GM12878 (cell line): ENCODE measurements around the gene BEST2. TPM values are rescaled to one million over a fixed set of nuclear protein-coding genes. Genes with fewer than 3 reads are reported as not detected.

Experiments used
- BACH1 ChIP-seq: fragments of 450-650 bp; IDR thresholded peaks from 2 replicates; pipeline ENCODE4 v1.6.1; 2017; ENCODE audit warnings: mild to moderate bottlenecking, borderline replicate concordance
- BCL11A ChIP-seq: IDR thresholded peaks from 2 replicates; pipeline ENCODE4 v1.6.1; 2011; ENCODE audit warnings: low read depth, low read length
- CREM ChIP-seq: IDR thresholded peaks from 2 replicates; pipeline ENCODE4 v1.6.1; 2014; ENCODE audit warnings: antibody characterized with exemption, low read depth
- ETV6 ChIP-seq, 2 experiments: fragments of 450-650 bp in 1 of 2; IDR thresholded peaks in 1 of 2; conservative IDR thresholded peaks in 1 of 2; 2 replicates each; pipeline ENCODE4 v1.6.1; 2014; ENCODE audit warnings: antibody characterized with exemption in 1 of 2, borderline replicate concordance in 1 of 2, low read depth in 1 of 2, mild to moderate bottlenecking in 1 of 2, moderate library complexity in 1 of 2
- HCFC1 ChIP-seq: fragments of 150-350 bp; IDR thresholded peaks from 2 replicates; pipeline ENCODE4 v1.6.1; 2014; ENCODE audit warnings: low read length
- HDAC2 ChIP-seq: fragments of 200-600 bp; sonication (generic); IDR thresholded peaks from 2 replicates; pipeline ENCODE4 v1.6.1; 2017
- IKZF1 ChIP-seq: fragments of 450-650 bp; conservative IDR thresholded peaks from 2 replicates; pipeline ENCODE4 v1.6.1; 2017; ENCODE audit warnings: antibody characterized with exemption, mild to moderate bottlenecking
- IRF4 ChIP-seq: IDR thresholded peaks from 2 replicates; pipeline ENCODE4 v1.6.1; 2011; ENCODE audit warnings: low read depth, low read length
- MLLT1 ChIP-seq: fragments of 450-650 bp; IDR thresholded peaks from 2 replicates; pipeline ENCODE4 v1.6.1; 2016; ENCODE audit warnings: mild to moderate bottlenecking
- MYB ChIP-seq: fragments of 150-350 bp; IDR thresholded peaks from 2 replicates; pipeline ENCODE4 v1.6.1; 2014; ENCODE audit warnings: mild to moderate bottlenecking, low read depth, low read length, borderline replicate concordance
- NR2C2 ChIP-seq: IDR thresholded peaks from 2 replicates; pipeline ENCODE4 v1.6.1; 2011; ENCODE audit warnings: borderline replicate concordance, low read depth; ENCODE audit not compliant: control insufficient read depth, insufficient read length
- PAX8 ChIP-seq: fragments of 450-650 bp; IDR thresholded peaks from 2 replicates; pipeline ENCODE4 v1.6.1; 2017; ENCODE audit warnings: mild to moderate bottlenecking, moderate library complexity
- RELB ChIP-seq: fragments of 450-650 bp; IDR thresholded peaks from 2 replicates; pipeline ENCODE4 v1.6.1; 2017; ENCODE audit warnings: low read depth, mild to moderate bottlenecking, moderate library complexity
- RUNX3 ChIP-seq: IDR thresholded peaks from 2 replicates; pipeline ENCODE4 v1.6.1; 2012; ENCODE audit warnings: low read length, inconsistent platforms
- SIN3A ChIP-seq: IDR thresholded peaks from 2 replicates; pipeline ENCODE4 v1.6.1; 2012; ENCODE audit warnings: low read depth, low read length, improper control_type of control experiment
- SMAD1 ChIP-seq: fragments of 450-650 bp; IDR thresholded peaks from 2 replicates; pipeline ENCODE4 v1.6.1; 2018; ENCODE audit warnings: mild to moderate bottlenecking, low read depth; ENCODE audit not compliant: partially characterized antibody
- STAT3 ChIP-seq: IDR thresholded peaks from 2 replicates; pipeline ENCODE4 v1.6.1; 2011; ENCODE audit warnings: low read depth, low read length, improper control_type of control experiment
- TCF12 ChIP-seq: IDR thresholded peaks from 2 replicates; pipeline ENCODE4 v1.6.1; 2011; ENCODE audit warnings: low read depth, mild to moderate bottlenecking, low read length
- YY1 ChIP-seq: IDR thresholded peaks from 2 replicates; pipeline ENCODE4 v1.6.1; 2011; ENCODE audit warnings: low read depth, mild to moderate bottlenecking, low read length
- ZNF384 ChIP-seq: IDR thresholded peaks from 2 replicates; pipeline ENCODE4 v1.6.1; 2012; ENCODE audit warnings: low read depth, mild to moderate bottlenecking, low read length, improper control_type of control experiment, borderline replicate concordance
- ZNF592 ChIP-seq: fragments of 450-650 bp; IDR thresholded peaks from 2 replicates; pipeline ENCODE4 v1.6.1; 2017; ENCODE audit warnings: mild to moderate bottlenecking, moderate library complexity
- polyA plus RNA-seq, 11 experiments: library from polyadenylated mRNA; depleted of rRNA in 4 of 11; unstranded in 6 of 11; stranded (reverse) in 5 of 11; fragments of >200 nt; fragmentation: Nextera tagmentation in 4 of 11; fragmentation: Illumina TruSeq in 1 of 11; extraction: Ambion mirVana in 4 of 11; extraction: Trizol in 1 of 11; gene quantifications; 1 replicate in 1 of 11; 2 replicates in 10 of 11; pipeline versions ENCODE4 v1.2.1 to v1.2.3, GENCODE V29; 2011 to 2016; ENCODE audit warnings: inconsistent platforms in 2 of 11, missing spikeins in 2 of 11, low read depth in 1 of 11
- total RNA-seq, 4 experiments: library from RNA; depleted of rRNA in 3 of 4; stranded (reverse); fragments of >200 nt in 3 of 4; fragmentation: Illumina TruSeq in 1 of 4; extraction: Trizol in 1 of 4; gene quantifications; 2 replicates each; pipeline versions ENCODE4 v1.2.1 to v1.2.3, GENCODE V29; 2013 to 2021
- TF ChIP-seq, protein P1 (sequence below): fragments of 450-650 bp; formaldehyde crosslinking; IDR thresholded peaks from 2 replicates; pipeline ENCODE4 v1.4.0; 2022; ENCODE audit warnings: mild to moderate bottlenecking, moderate library complexity

Gene BEST2
- total and polyA plus RNA-seq, 10 of the 15 experiments (the other 5 are each of a cell fraction or from before 2014, with no cell fraction given) = not detected

DNA sequence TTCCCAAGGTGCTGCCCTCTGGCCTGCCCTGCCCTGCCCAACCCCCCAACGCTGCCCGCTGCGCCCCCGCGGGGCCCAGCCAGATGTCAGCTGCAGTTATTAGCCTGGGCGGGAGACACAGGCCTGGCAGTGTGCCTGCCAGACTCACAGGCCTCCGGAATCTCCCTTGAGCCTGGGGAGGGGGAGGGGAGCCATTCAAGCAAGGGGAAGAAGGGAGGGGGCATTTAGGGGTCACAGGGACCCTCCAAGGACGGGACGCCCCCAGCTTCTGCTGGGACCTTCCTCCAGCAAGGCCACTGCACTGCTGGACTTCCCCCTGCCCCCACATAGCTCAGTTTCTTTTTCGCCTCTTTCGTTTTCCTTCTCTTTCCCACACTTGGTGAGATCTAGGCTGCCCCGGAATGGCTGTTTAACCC lies 37.1 kb downstream of the BEST2 start (continued):
- peak; percentile 82 for TF ChIP-seq ZNF592
- no peak for TF ChIP-seq NR2C2
- peak; percentile 76; the same call in 1 of the 2 replicates for TF ChIP-seq CREM
- peak; percentile 46; the same call in 1 of the 2 replicates for TF ChIP-seq BACH1
- peak in 1 of 2 experiments; percentile 71; a peak in 2 of 4 replicates for TF ChIP-seq ETV6 (conservative IDR thresholded peaks at IDR 0.05 in 1 of 2, IDR thresholded peaks at IDR 0.05 in 1 of 2; ENCODE audit: borderline replicate concordance in 1 of 2, low read depth in 1 of 2)
- TF ChIP-seq MLLT1 = no peak
- TF ChIP-seq, protein P1, sequence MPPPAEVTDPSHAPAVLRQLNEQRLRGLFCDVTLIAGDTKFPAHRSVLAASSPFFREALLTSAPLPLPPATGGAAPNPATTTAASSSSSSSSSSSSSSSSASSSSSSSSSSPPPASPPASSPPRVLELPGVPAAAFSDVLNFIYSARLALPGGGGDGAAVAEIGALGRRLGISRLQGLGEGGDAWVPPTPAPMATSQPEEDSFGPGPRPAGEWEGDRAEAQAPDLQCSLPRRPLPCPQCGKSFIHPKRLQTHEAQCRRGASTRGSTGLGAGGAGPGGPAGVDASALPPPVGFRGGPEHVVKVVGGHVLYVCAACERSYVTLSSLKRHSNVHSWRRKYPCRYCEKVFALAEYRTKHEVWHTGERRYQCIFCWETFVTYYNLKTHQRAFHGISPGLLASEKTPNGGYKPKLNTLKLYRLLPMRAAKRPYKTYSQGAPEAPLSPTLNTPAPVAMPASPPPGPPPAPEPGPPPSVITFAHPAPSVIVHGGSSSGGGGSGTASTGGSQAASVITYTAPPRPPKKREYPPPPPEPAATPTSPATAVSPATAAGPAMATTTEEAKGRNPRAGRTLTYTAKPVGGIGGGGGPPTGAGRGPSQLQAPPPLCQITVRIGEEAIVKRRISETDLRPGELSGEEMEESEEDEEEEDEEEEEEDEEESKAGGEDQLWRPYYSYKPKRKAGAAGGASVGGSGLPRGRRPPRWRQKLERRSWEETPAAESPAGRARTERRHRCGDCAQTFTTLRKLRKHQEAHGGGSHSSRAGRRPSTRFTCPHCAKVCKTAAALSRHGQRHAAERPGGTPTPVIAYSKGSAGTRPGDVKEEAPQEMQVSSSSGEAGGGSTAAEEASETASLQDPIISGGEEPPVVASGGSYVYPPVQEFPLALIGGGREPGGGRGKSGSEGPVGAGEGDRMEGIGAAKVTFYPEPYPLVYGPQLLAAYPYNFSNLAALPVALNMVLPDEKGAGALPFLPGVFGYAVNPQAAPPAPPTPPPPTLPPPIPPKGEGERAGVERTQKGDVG (CRISPR knock-in tag) = no peak
- TF ChIP-seq RUNX3 = no peak
- TF ChIP-seq MYB = no peak
- TF ChIP-seq HCFC1 = no peak; the same call in 1 of the 2 replicates
- TF ChIP-seq BCL11A = peak; percentile 51
- TF ChIP-seq RELB = peak; percentile 96
- 0 out of 2 replicates have a peak, but pooled peaks have one; percentile 40 for TF ChIP-seq SIN3A
- peak; percentile 98 for TF ChIP-seq TCF12
- TF ChIP-seq SMAD1 = peak; percentile 63
- TF ChIP-seq IRF4 = peak; percentile 25; the same call in 1 of the 2 replicates
- no peak for TF ChIP-seq STAT3
- TF ChIP-seq HDAC2 = no peak
- no peak for TF ChIP-seq ZNF384
- peak; percentile 20; the same call in 1 of the 2 replicates for TF ChIP-seq YY1
- peak; percentile 90 for TF ChIP-seq IKZF1
- no peak for TF ChIP-seq PAX8
